Panc1 (cell line): Measurements from ENCODE around the gene POLG. TPM values are rescaled to one million over a fixed set of nuclear protein-coding genes. Genes with fewer than 3 reads are reported as not detected.

Experiments
- ATAC-seq: fragments of 200-7000 bp; cut with Tn5 transposase; 2 replicates; pipeline ENCODE4 v1.9.1; 2020; ENCODE audit warnings: mild to moderate bottlenecking, moderate library complexity
- BruUV-seq: library from RNA; stranded (reverse); fragments of 400-500 nt; replicated peaks from 2 replicates; lab custom pipeline; 2021; lab: Mats Ljungman, UMichigan
- CTCF ChIA-PET: fragments of 300-600 bp; sonication (Branson Sonifier 250); formaldehyde crosslinking; loops from one replicate; lab custom pipeline; 2022; ENCODE audit warnings: antibody characterized with exemption; lab: Charles Lee
- POLR2A ChIA-PET: fragments of 300-600 bp; sonication (Branson Sonifier 250); formaldehyde crosslinking; loops from one replicate; lab custom pipeline; 2022; ENCODE audit warnings: antibody characterized with exemption; lab: Charles Lee
- DNase-seq: peaks from one replicate; pipeline ENCODE4 v3.0.0-alpha.2; 2010; ENCODE audit warnings: low read depth, low spot score
- H3K27ac ChIP-seq: 2 replicates; pipeline ENCODE4 v1.5.1; 2011; ENCODE audit warnings: mild to moderate bottlenecking, low read length, inconsistent platforms
- H3K27me3 ChIP-seq: fragments of 200-500 bp; sonication (Bioruptor generic); 2 replicates; pipeline ENCODE4 v1.6.0; 2014; ENCODE audit warnings: low read length, inconsistent platforms; ENCODE audit not compliant: control insufficient read depth, insufficient read depth
- H3K36me3 ChIP-seq: fragments of 200-500 bp; sonication (Bioruptor generic); 2 replicates; pipeline ENCODE4 v1.5.1; 2014; ENCODE audit warnings: inconsistent platforms, mild to moderate bottlenecking, low read length, moderate library complexity; ENCODE audit not compliant: control insufficient read depth, insufficient read depth
- H3K4me1 ChIP-seq: 2 replicates; pipeline ENCODE4 v1.5.1; 2011; ENCODE audit warnings: inconsistent platforms, mild to moderate bottlenecking, low read length, moderate library complexity; ENCODE audit not compliant: control insufficient read depth, insufficient read depth
- H3K4me3 ChIP-seq, 2 experiments: 2 replicates each; pipeline ENCODE4 v1.5.1; 2011 to 2012; ENCODE audit warnings: low read depth in 2 of 2, low read length in 2 of 2, mild to moderate bottlenecking in 2 of 2, inconsistent platforms in 1 of 2, moderate library complexity in 1 of 2
- H3K9me3 ChIP-seq: fragments of 200-500 bp; sonication (Bioruptor generic); 2 replicates; pipeline ENCODE4 v1.5.1; 2014; ENCODE audit warnings: low read depth, mild to moderate bottlenecking, inconsistent platforms, low read length, moderate library complexity; ENCODE audit not compliant: control insufficient read depth, insufficient read depth
- POLR2AphosphoS5 ChIP-seq: IDR thresholded peaks from 2 replicates; pipeline ENCODE4 v1.6.1; 2012; ENCODE audit warnings: mild to moderate bottlenecking, low read depth, low read length, moderate library complexity
- SIN3A ChIP-seq: IDR thresholded peaks from 2 replicates; pipeline ENCODE4 v1.6.1; 2012; ENCODE audit warnings: low read depth, mild to moderate bottlenecking, low read length, moderate library complexity, borderline replicate concordance; ENCODE audit not compliant: insufficient read depth
- TCF7L2 ChIP-seq: IDR thresholded peaks from 2 replicates; pipeline ENCODE4 v1.6.1; 2011; ENCODE audit warnings: mild to moderate bottlenecking, low read depth, low read length, inconsistent platforms
- in situ Hi-C: cut with HindIII; loops from 2 replicates; pipeline ENCODE4 v1.10.0; 2016; ENCODE audit warnings: low sequenced_read_pairs, low pct_unique_long_range_greater_than_20kb
- intact Hi-C: fragments of 100-400 bp; cut with micrococcal nuclease; formaldehyde crosslinking; loops from one replicate; pipeline ENCODE4 v1.10.0; 2022; ENCODE audit not compliant: unreplicated experiment
- total RNA-seq: library from RNA; stranded (reverse); gene quantifications from one replicate; pipeline ENCODE4 v1.2.1, GENCODE V29; 2021; ENCODE audit not compliant: unreplicated experiment
- TF ChIP-seq, protein P1 (sequence below), 2 experiments: IDR thresholded peaks; 2 replicates each; pipeline ENCODE4 v1.6.1; 2011 to 2012; ENCODE audit warnings: low read depth in 2 of 2, control low read depth in 1 of 2, low read length in 1 of 2, mild to moderate bottlenecking in 1 of 2, moderate library complexity in 1 of 2; ENCODE audit not compliant: insufficient read depth in 1 of 2
- TF ChIP-seq, protein P2 (sequence below): fragments of 450-650 bp; IDR thresholded peaks from 2 replicates; pipeline ENCODE4 v1.5.1; 2017; ENCODE audit warnings: mild to moderate bottlenecking

Gene POLG
- total RNA-seq, 1 experiment from 2014 or later, result 95.2 TPM

DNA sequence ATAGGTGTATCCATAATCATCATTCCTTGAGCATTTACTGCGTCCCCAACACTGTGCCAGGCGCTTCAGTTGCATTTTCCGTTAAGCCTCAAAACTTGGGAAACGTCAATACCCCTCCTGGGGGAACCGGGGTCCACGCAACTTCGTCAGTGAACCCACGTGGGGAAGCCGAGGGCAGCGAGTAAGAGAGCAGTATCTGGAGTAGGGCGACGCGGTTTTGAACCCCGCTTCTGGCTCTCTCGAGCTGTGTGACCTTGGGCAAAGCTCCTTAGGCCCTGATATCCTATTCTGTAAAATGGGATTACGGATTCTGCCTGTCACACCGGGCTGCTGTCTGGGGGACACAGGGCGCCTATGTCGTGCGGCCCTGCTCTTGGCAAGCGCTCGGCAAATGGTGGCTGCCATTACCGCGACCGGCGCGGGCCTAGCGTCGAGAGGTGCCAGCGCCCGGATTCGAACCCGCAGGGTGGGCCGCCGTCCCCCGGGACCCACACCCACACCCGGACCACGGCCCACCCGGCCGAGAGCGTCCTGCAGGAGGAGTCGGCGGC lies 590 bp downstream of the POLG start:
- ATAC-seq (no peak), DNase-seq (no peak)
- BruUV-seq, result no TSS peak
- peaks cover 39% of the 10 kb centered on the region for H3K36me3 ChIP-seq
- in situ Hi-C loops (no loop called here), intact Hi-C loops (no loop called here)
- H3K27me3 ChIP-seq, result no peaks in the 10 kb centered on the region
- H3K27ac ChIP-seq, result peak overlapping the region; percentile 93
- CTCF ChIA-PET, result interaction anchor here (0.8 kb wide), 1 partner anchor 23 kb away, joined by 10 read pairs; no protein-coding TSS in a partner anchor
- TF ChIP-seq, protein P1, sequence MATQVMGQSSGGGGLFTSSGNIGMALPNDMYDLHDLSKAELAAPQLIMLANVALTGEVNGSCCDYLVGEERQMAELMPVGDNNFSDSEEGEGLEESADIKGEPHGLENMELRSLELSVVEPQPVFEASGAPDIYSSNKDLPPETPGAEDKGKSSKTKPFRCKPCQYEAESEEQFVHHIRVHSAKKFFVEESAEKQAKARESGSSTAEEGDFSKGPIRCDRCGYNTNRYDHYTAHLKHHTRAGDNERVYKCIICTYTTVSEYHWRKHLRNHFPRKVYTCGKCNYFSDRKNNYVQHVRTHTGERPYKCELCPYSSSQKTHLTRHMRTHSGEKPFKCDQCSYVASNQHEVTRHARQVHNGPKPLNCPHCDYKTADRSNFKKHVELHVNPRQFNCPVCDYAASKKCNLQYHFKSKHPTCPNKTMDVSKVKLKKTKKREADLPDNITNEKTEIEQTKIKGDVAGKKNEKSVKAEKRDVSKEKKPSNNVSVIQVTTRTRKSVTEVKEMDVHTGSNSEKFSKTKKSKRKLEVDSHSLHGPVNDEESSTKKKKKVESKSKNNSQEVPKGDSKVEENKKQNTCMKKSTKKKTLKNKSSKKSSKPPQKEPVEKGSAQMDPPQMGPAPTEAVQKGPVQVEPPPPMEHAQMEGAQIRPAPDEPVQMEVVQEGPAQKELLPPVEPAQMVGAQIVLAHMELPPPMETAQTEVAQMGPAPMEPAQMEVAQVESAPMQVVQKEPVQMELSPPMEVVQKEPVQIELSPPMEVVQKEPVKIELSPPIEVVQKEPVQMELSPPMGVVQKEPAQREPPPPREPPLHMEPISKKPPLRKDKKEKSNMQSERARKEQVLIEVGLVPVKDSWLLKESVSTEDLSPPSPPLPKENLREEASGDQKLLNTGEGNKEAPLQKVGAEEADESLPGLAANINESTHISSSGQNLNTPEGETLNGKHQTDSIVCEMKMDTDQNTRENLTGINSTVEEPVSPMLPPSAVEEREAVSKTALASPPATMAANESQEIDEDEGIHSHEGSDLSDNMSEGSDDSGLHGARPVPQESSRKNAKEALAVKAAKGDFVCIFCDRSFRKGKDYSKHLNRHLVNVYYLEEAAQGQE (IDR thresholded peaks at IDR 0.05; ENCODE audit: insufficient read depth in 1 of 2, low read depth in 2 of 2, low read length in 1 of 2), result no peak
- TF ChIP-seq, protein P2, sequence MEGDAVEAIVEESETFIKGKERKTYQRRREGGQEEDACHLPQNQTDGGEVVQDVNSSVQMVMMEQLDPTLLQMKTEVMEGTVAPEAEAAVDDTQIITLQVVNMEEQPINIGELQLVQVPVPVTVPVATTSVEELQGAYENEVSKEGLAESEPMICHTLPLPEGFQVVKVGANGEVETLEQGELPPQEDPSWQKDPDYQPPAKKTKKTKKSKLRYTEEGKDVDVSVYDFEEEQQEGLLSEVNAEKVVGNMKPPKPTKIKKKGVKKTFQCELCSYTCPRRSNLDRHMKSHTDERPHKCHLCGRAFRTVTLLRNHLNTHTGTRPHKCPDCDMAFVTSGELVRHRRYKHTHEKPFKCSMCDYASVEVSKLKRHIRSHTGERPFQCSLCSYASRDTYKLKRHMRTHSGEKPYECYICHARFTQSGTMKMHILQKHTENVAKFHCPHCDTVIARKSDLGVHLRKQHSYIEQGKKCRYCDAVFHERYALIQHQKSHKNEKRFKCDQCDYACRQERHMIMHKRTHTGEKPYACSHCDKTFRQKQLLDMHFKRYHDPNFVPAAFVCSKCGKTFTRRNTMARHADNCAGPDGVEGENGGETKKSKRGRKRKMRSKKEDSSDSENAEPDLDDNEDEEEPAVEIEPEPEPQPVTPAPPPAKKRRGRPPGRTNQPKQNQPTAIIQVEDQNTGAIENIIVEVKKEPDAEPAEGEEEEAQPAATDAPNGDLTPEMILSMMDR, result no peak
- no peak for TF ChIP-seq TCF7L2
- no peak for TF ChIP-seq POLR2AphosphoS5
- TF ChIP-seq SIN3A, result no peak
- H3K4me3 ChIP-seq, result peak overlapping the region; percentile 95 to 96
- H3K9me3 ChIP-seq, result no peaks in the 10 kb centered on the region
- POLR2A ChIA-PET, result no interaction called here
- peaks cover 32% of the 10 kb centered on the region for H3K4me1 ChIP-seq

DNA sequence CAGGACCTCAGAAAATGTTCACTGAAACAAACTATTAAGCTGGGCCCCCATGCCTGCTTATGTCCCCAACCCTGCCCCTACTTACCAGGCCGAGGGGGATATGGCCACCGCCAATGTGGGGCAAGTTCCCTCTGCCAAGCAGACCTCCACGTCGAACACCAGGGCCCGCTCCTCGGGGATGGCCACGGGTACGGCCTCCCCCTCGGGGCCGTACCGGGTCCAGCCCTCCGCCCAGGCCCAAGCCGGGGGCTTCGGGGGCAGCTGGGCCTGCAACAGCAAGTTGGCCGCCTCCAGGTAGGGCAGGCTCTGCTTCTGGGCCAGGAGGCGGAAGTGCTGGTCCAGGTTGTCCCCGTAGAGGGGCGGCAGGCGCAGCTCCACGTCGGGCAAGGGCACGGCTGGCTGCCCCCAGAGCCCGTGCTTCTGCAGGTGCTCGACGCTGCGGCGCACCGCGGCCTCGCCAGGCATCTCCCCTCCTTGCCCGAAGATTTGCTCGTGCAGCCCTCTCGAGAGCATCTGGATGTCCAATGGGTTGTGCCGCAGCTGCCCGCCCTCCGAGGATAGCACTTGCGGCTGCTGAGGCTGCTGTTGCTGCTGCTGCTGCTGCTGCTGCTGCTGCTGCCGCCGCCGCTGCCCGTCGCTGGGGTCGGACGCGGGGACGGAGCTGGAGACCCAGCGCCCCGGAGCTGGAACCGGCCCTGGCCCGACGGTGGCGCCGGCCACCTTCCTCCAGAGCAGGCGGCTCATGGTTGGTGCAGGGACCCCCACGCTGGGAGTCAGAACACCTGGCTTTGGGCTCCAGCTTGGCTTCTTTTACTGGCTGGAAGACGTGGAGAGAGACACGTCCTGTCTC lies 1.4 kb downstream of the POLG start:
- POLR2A ChIA-PET, result no interaction called here
- in situ Hi-C loops, result no loop called here

More for the DNA sequence above, 1.4 kb downstream of the POLG start:
- no TSS peak for BruUV-seq
- peak overlapping the region; percentile 93 for H3K27ac ChIP-seq
- CTCF ChIA-PET, result no interaction called here
- H3K9me3 ChIP-seq, result no peaks in the 10 kb centered on the region
- TF ChIP-seq SIN3A (no peak), TCF7L2 (no peak), POLR2AphosphoS5 (no peak)
- TF ChIP-seq, protein P1 (IDR thresholded peaks at IDR 0.05; ENCODE audit: insufficient read depth in 1 of 2, low read depth in 2 of 2, low read length in 1 of 2), result no peak
- TF ChIP-seq, protein P2, result no peak
- peaks cover 32% of the 10 kb centered on the region for H3K4me1 ChIP-seq
- no peak for DNase-seq
- H3K4me3 ChIP-seq, result peak overlapping the region; percentile 95 to 96
- peaks cover 45% of the 10 kb centered on the region for H3K36me3 ChIP-seq
- ATAC-seq, result no peak
- intact Hi-C loops, result no loop called here
- no peaks in the 10 kb centered on the region for H3K27me3 ChIP-seq
